Panc1 (cell line): ENCODE data around the gene TES. TPM values are rescaled to one million over a fixed set of nuclear protein-coding genes. Genes with fewer than 3 reads are reported as not detected.

ENCODE experiments used
- ATAC-seq: fragments of 200-7000 bp; cut with Tn5 transposase; 2 replicates; pipeline ENCODE4 v1.9.1; 2020; ENCODE audit warnings: mild to moderate bottlenecking, moderate library complexity
- BruUV-seq: library from RNA; stranded (reverse); fragments of 400-500 nt; replicated peaks from 2 replicates; lab custom pipeline; 2021; lab: Mats Ljungman, UMichigan
- CTCF ChIA-PET: fragments of 300-600 bp; sonication (Branson Sonifier 250); formaldehyde crosslinking; loops from one replicate; lab custom pipeline; 2022; ENCODE audit warnings: antibody characterized with exemption; lab: Charles Lee
- POLR2A ChIA-PET: fragments of 300-600 bp; sonication (Branson Sonifier 250); formaldehyde crosslinking; loops from one replicate; lab custom pipeline; 2022; ENCODE audit warnings: antibody characterized with exemption; lab: Charles Lee
- DNase-seq: peaks from one replicate; pipeline ENCODE4 v3.0.0-alpha.2; 2010; ENCODE audit warnings: low read depth, low spot score
- H3K27ac ChIP-seq: 2 replicates; pipeline ENCODE4 v1.5.1; 2011; ENCODE audit warnings: mild to moderate bottlenecking, low read length, inconsistent platforms
- H3K27me3 ChIP-seq: fragments of 200-500 bp; sonication (Bioruptor generic); 2 replicates; pipeline ENCODE4 v1.6.0; 2014; ENCODE audit warnings: low read length, inconsistent platforms; ENCODE audit not compliant: control insufficient read depth, insufficient read depth
- H3K36me3 ChIP-seq: fragments of 200-500 bp; sonication (Bioruptor generic); 2 replicates; pipeline ENCODE4 v1.5.1; 2014; ENCODE audit warnings: inconsistent platforms, mild to moderate bottlenecking, low read length, moderate library complexity; ENCODE audit not compliant: control insufficient read depth, insufficient read depth
- H3K4me1 ChIP-seq: 2 replicates; pipeline ENCODE4 v1.5.1; 2011; ENCODE audit warnings: inconsistent platforms, mild to moderate bottlenecking, low read length, moderate library complexity; ENCODE audit not compliant: control insufficient read depth, insufficient read depth
- H3K4me3 ChIP-seq, 2 experiments: 2 replicates each; pipeline ENCODE4 v1.5.1; 2011 to 2012; ENCODE audit warnings: low read depth in 2 of 2, low read length in 2 of 2, mild to moderate bottlenecking in 2 of 2, inconsistent platforms in 1 of 2, moderate library complexity in 1 of 2
- H3K9me3 ChIP-seq: fragments of 200-500 bp; sonication (Bioruptor generic); 2 replicates; pipeline ENCODE4 v1.5.1; 2014; ENCODE audit warnings: low read depth, mild to moderate bottlenecking, inconsistent platforms, low read length, moderate library complexity; ENCODE audit not compliant: control insufficient read depth, insufficient read depth
- CTCF ChIP-seq: fragments of 450-650 bp; IDR thresholded peaks from 2 replicates; pipeline ENCODE4 v1.5.1; 2017; ENCODE audit warnings: mild to moderate bottlenecking
- POLR2AphosphoS5 ChIP-seq: IDR thresholded peaks from 2 replicates; pipeline ENCODE4 v1.6.1; 2012; ENCODE audit warnings: mild to moderate bottlenecking, low read depth, low read length, moderate library complexity
- SIN3A ChIP-seq: IDR thresholded peaks from 2 replicates; pipeline ENCODE4 v1.6.1; 2012; ENCODE audit warnings: low read depth, mild to moderate bottlenecking, low read length, moderate library complexity, borderline replicate concordance; ENCODE audit not compliant: insufficient read depth
- TCF7L2 ChIP-seq: IDR thresholded peaks from 2 replicates; pipeline ENCODE4 v1.6.1; 2011; ENCODE audit warnings: mild to moderate bottlenecking, low read depth, low read length, inconsistent platforms
- in situ Hi-C: cut with HindIII; loops from 2 replicates; pipeline ENCODE4 v1.10.0; 2016; ENCODE audit warnings: low sequenced_read_pairs, low pct_unique_long_range_greater_than_20kb
- intact Hi-C: fragments of 100-400 bp; cut with micrococcal nuclease; formaldehyde crosslinking; loops from one replicate; pipeline ENCODE4 v1.10.0; 2022; ENCODE audit not compliant: unreplicated experiment
- total RNA-seq: library from RNA; stranded (reverse); gene quantifications from one replicate; pipeline ENCODE4 v1.2.1, GENCODE V29; 2021; ENCODE audit not compliant: unreplicated experiment
- TF ChIP-seq, protein P1 (sequence below), 2 experiments: IDR thresholded peaks; 2 replicates each; pipeline ENCODE4 v1.6.1; 2011 to 2012; ENCODE audit warnings: low read depth in 2 of 2, control low read depth in 1 of 2, low read length in 1 of 2, mild to moderate bottlenecking in 1 of 2, moderate library complexity in 1 of 2; ENCODE audit not compliant: insufficient read depth in 1 of 2

Gene TES
- total RNA-seq, 1 experiment from 2014 or later, result 99.4 TPM

DNA sequence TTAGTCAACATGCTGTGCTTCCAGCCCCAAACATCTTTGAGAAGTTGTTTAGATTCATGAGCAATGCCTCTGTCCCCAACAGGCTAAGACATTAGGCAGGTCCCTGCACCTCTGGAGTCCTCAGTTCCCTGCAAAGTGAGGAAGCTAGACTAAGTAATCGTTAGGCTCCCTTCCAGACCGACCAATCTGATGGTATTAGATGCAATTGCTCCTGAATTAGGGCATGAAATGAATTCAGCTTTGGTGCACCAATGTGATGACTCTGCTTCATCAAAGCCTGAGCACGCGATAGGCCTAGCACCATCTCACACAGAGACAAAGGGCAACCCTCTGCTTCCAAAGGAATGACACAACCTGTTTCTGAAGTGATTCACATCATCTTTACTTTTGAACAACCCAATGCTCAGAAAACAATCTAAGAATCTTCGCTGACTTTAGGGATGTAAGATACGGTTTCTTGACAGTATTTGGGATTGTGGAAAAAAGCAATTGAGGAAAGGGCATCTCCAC is 723 bp upstream of the TES start:
- Histone ChIP-seq H3K27ac (peak overlapping the region; percentile 86), H3K4me1 (peaks cover 33% of the 10 kb centered on the region), H3K9me3 (no peaks in the 10 kb centered on the region), H3K36me3 (no peaks in the 10 kb centered on the region), H3K27me3 (no peaks in the 10 kb centered on the region), H3K4me3 (peak overlapping the region; percentile 66 to 93; a peak in 3 of 4 replicates)
- TF ChIP-seq, protein P1, sequence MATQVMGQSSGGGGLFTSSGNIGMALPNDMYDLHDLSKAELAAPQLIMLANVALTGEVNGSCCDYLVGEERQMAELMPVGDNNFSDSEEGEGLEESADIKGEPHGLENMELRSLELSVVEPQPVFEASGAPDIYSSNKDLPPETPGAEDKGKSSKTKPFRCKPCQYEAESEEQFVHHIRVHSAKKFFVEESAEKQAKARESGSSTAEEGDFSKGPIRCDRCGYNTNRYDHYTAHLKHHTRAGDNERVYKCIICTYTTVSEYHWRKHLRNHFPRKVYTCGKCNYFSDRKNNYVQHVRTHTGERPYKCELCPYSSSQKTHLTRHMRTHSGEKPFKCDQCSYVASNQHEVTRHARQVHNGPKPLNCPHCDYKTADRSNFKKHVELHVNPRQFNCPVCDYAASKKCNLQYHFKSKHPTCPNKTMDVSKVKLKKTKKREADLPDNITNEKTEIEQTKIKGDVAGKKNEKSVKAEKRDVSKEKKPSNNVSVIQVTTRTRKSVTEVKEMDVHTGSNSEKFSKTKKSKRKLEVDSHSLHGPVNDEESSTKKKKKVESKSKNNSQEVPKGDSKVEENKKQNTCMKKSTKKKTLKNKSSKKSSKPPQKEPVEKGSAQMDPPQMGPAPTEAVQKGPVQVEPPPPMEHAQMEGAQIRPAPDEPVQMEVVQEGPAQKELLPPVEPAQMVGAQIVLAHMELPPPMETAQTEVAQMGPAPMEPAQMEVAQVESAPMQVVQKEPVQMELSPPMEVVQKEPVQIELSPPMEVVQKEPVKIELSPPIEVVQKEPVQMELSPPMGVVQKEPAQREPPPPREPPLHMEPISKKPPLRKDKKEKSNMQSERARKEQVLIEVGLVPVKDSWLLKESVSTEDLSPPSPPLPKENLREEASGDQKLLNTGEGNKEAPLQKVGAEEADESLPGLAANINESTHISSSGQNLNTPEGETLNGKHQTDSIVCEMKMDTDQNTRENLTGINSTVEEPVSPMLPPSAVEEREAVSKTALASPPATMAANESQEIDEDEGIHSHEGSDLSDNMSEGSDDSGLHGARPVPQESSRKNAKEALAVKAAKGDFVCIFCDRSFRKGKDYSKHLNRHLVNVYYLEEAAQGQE (IDR thresholded peaks at IDR 0.05; ENCODE audit: insufficient read depth in 1 of 2, low read depth in 2 of 2, low read length in 1 of 2), result no peak
- TF ChIP-seq CTCF (no peak), POLR2AphosphoS5 (no peak), SIN3A (no peak), TCF7L2 (no peak)
- BruUV-seq, result no TSS peak
- ChIA-PET POLR2A (interaction anchor here (0.6 to 1.2 kb wide), 2 partner anchors 16 to 24 kb away, joined by 3 read pairs; no protein-coding TSS in a partner anchor), CTCF (interaction anchor here (2.7 kb wide), 1 partner anchor 29 kb away, joined by 6 read pairs; no protein-coding TSS in a partner anchor)
- intact Hi-C loops (no loop called here), in situ Hi-C loops (no loop called here)
- DNase-seq, result no peak
- no peak for ATAC-seq

GRCh38 chr7:116211006-116211912 is 920 bp downstream of the TES start:
- H3K4me3 ChIP-seq, result peak overlapping the region; percentile 66 to 93
- H3K9me3 ChIP-seq, result no peaks in the 10 kb centered on the region
- peak; percentile 96 for DNase-seq
- POLR2A ChIA-PET, result interaction anchor here (0.6 to 1.2 kb wide), 4 partner anchors 10 to 1121 kb away, joined by 3 to 5 read pairs (median 3); no protein-coding TSS in a partner anchor
- peak; percentile 86 for ATAC-seq
- intact Hi-C loops, result no loop called here
- H3K4me1 ChIP-seq, result peaks cover 49% of the 10 kb centered on the region
- peak overlapping the region; percentile 90 for H3K27ac ChIP-seq
- in situ Hi-C loops, result no loop called here
- H3K27me3 ChIP-seq, result no peaks in the 10 kb centered on the region
- TF ChIP-seq TCF7L2 (no peak), CTCF (no peak), SIN3A (peak; percentile 76), POLR2AphosphoS5 (peak; percentile 74; the same call in 1 of the 2 replicates)
- TF ChIP-seq, protein P1 (IDR thresholded peaks at IDR 0.05; ENCODE audit: insufficient read depth in 1 of 2, low read depth in 2 of 2, low read length in 1 of 2), result no peak
- H3K36me3 ChIP-seq, result no peaks in the 10 kb centered on the region
- TSS peak; percentile 98 for BruUV-seq
- CTCF ChIA-PET, result interaction anchor here (2.7 kb wide), 1 partner anchor 31 kb away, joined by 6 read pairs; no protein-coding TSS in a partner anchor
